GM12878 (cell line): Measurements from ENCODE around the gene NGFR. TPM values are rescaled to one million over a fixed set of nuclear protein-coding genes. Genes with fewer than 3 reads are reported as not detected.

Source experiments
- ASH2L ChIP-seq: fragments of 300-600, 200-600 bp; sonication (generic); IDR thresholded peaks from 2 replicates; pipeline ENCODE4 v1.6.1; 2017; ENCODE audit warnings: low read depth, mild to moderate bottlenecking, borderline replicate concordance
- ESRRA ChIP-seq: IDR thresholded peaks from 2 replicates; pipeline ENCODE4 v1.6.1; 2012; ENCODE audit warnings: mild to moderate bottlenecking, low read length, improper control_type of control experiment
- HCFC1 ChIP-seq: fragments of 150-350 bp; IDR thresholded peaks from 2 replicates; pipeline ENCODE4 v1.6.1; 2014; ENCODE audit warnings: low read length
- NRF1 ChIP-seq: conservative IDR thresholded peaks from 2 replicates; pipeline ENCODE4 v1.6.1; 2011; ENCODE audit warnings: mild to moderate bottlenecking, low read depth, low read length, improper control_type of control experiment
- PAX5 ChIP-seq: IDR thresholded peaks from 2 replicates; pipeline ENCODE4 v1.6.1; 2011; ENCODE audit warnings: low read depth, low read length, borderline replicate concordance
- ZBTB40 ChIP-seq: fragments of 450-650 bp; IDR thresholded peaks from 2 replicates; pipeline ENCODE4 v1.6.1; 2016; ENCODE audit warnings: mild to moderate bottlenecking, moderate library complexity, borderline replicate concordance
- polyA plus RNA-seq, 11 experiments: library from polyadenylated mRNA; depleted of rRNA in 4 of 11; unstranded in 6 of 11; stranded (reverse) in 5 of 11; fragments of >200 nt; fragmentation: Nextera tagmentation in 4 of 11; fragmentation: Illumina TruSeq in 1 of 11; extraction: Ambion mirVana in 4 of 11; extraction: Trizol in 1 of 11; gene quantifications; 1 replicate in 1 of 11; 2 replicates in 10 of 11; pipeline versions ENCODE4 v1.2.1 to v1.2.3, GENCODE V29; 2011 to 2016; ENCODE audit warnings: inconsistent platforms in 2 of 11, missing spikeins in 2 of 11, low read depth in 1 of 11
- total RNA-seq, 4 experiments: library from RNA; depleted of rRNA in 3 of 4; stranded (reverse); fragments of >200 nt in 3 of 4; fragmentation: Illumina TruSeq in 1 of 4; extraction: Trizol in 1 of 4; gene quantifications; 2 replicates each; pipeline versions ENCODE4 v1.2.1 to v1.2.3, GENCODE V29; 2013 to 2021

Gene NGFR
- total and polyA plus RNA-seq, 10 of the 15 experiments (the other 5 are each of a cell fraction or from before 2014, with no cell fraction given) = 0.05 to 0.28 (median 0.08) TPM; not detected in 1

GRCh38 chr17:49456183-49456965 lies 38.7 kb upstream of the NGFR start (continued):
- TF ChIP-seq ZBTB40 (no peak), PAX5 (no peak), NRF1 (no peak), ASH2L (no peak), ESRRA (no peak), HCFC1 (no peak)
